ENCODE data around the gene LITAFD. TPM values are rescaled to one million over a fixed set of nuclear protein-coding genes. Genes with fewer than 3 reads are reported as not detected.

LITAFD gene
- polyA plus RNA-seq, 1 donor from 2014 or later = not detected

DNA sequence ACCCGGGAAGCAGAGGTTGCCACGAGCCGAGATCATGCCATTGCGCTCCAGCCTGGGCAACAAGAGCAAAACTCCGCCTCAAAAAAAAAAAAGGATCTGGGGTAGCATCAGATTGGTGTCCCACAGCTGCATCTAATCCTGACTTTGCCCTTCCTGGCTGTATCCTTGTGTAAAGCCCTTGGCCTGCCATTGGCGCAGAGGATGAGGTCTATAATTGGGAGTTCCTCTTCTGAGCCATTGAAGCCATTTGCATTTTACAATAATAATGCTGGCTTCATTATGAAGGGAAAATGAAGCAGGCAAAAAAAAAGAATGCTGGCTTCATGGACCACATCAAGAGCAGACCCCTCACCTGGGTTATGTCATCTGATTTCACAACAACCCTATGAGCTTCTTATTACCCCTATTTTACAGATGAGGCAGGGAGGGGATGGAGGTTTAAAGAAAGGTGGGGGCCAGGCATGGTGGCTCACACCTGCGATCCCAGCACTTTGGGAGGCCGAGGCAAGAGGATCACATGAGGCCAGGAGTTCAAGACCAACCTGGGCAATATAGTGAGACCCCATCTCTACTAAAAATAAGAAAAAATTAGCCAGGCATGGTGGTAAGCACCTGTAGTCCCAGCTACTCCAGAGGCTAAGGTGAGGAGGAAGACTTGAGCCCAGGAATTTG lies 1.2 kb upstream of the LITAFD start:
- Histone ChIP-seq H3K79me2 (replicated peaks; ENCODE audit: insufficient read depth, low read length) (no peaks in the 10 kb centered on the region), H2AFZ (ENCODE audit: low read depth, low read length) (no peak overlapping the region), H3K9me2 (ENCODE audit: insufficient read depth, low read length) (no peaks in the 10 kb centered on the region), H3K4me2 (ENCODE audit: low read length) (no peak overlapping the region), H3K36me3 (ENCODE audit: insufficient read depth, low read length) (no peaks in the 10 kb centered on the region), H3K27me3 (ENCODE audit: insufficient read depth, low read depth, low read length) (no peaks in the 10 kb centered on the region), H3K9me3 (ENCODE audit: low read length) (no peaks in the 10 kb centered on the region), H4K20me1 (ENCODE audit: insufficient read depth) (no peaks in the 10 kb centered on the region), H3K27ac (ENCODE audit: low read length) (no peak overlapping the region), H3K4me3 (ENCODE audit: low read length) (no peak overlapping the region), H3K9ac (ENCODE audit: low read length) (no peak overlapping the region), H3F3A (ENCODE audit: insufficient read depth, low read length, poor library complexity, severe bottlenecking) (no peaks in the 10 kb centered on the region)
- TF ChIP-seq POLR2AphosphoS5 (IDR thresholded peaks at IDR 0.05) = no peak
- TF ChIP-seq TAF1 (IDR thresholded peaks at IDR 0.05; ENCODE audit: low read depth) = no peak
- TF ChIP-seq EP300 (conservative IDR thresholded peaks at IDR 0.05; ENCODE audit: poor library complexity, severe bottlenecking) = no peak

DNA sequence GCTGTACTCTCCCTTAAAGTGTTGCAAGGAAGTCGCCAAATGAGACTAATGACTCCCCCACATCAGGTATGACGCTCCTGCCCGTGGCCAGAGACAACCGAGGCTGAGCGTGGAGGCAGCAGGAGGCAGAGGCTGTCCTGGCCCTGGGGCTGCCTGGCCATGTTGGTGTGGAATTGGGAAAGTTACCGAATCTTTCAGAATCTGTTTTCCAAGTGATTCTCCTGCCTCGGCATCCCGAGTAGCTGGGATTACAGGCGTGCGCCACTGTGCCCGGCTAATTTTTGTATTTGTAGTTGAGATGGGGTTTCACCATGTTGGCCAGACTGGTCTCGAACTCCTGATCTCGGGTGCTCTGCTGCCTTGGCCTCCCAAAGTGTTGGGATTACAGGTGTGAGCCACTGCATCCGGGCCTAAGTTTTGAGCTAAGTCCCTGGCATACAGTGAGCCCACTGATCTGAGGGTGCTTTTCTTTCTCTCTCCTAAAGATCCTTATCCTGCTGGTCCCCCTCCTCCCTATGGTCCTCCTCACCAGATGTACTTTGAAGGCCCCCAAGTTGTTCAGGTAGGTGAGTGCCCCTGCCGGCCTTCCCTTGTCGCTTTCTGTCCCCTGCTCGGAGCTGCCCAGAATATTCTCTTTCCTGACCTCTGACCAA lies 700 bp downstream of the LITAFD start:
- no peaks in the 10 kb centered on the region for H3K9me2 ChIP-seq (ENCODE audit: insufficient read depth, low read length)
- no peaks in the 10 kb centered on the region for H3K79me2 ChIP-seq (replicated peaks; ENCODE audit: insufficient read depth, low read length)
- no peaks in the 10 kb centered on the region for H4K20me1 ChIP-seq (ENCODE audit: insufficient read depth)
- TF ChIP-seq CTCF (IDR thresholded peaks at IDR 0.05; ENCODE audit: poor library complexity, severe bottlenecking) (no peak), POLR2AphosphoS5 (IDR thresholded peaks at IDR 0.05) (no peak), TAF1 (IDR thresholded peaks at IDR 0.05; ENCODE audit: low read depth) (no peak), SMC3 (conservative IDR thresholded peaks at IDR 0.05; ENCODE audit: poor library complexity) (no peak), EP300 (conservative IDR thresholded peaks at IDR 0.05; ENCODE audit: poor library complexity, severe bottlenecking) (no peak), EZH2 (IDR thresholded peaks at IDR 0.05; ENCODE audit: borderline replicate concordance, insufficient read depth, low read length, poor library complexity, severe bottlenecking) (no peak)
- TF ChIP-seq, protein P1, sequence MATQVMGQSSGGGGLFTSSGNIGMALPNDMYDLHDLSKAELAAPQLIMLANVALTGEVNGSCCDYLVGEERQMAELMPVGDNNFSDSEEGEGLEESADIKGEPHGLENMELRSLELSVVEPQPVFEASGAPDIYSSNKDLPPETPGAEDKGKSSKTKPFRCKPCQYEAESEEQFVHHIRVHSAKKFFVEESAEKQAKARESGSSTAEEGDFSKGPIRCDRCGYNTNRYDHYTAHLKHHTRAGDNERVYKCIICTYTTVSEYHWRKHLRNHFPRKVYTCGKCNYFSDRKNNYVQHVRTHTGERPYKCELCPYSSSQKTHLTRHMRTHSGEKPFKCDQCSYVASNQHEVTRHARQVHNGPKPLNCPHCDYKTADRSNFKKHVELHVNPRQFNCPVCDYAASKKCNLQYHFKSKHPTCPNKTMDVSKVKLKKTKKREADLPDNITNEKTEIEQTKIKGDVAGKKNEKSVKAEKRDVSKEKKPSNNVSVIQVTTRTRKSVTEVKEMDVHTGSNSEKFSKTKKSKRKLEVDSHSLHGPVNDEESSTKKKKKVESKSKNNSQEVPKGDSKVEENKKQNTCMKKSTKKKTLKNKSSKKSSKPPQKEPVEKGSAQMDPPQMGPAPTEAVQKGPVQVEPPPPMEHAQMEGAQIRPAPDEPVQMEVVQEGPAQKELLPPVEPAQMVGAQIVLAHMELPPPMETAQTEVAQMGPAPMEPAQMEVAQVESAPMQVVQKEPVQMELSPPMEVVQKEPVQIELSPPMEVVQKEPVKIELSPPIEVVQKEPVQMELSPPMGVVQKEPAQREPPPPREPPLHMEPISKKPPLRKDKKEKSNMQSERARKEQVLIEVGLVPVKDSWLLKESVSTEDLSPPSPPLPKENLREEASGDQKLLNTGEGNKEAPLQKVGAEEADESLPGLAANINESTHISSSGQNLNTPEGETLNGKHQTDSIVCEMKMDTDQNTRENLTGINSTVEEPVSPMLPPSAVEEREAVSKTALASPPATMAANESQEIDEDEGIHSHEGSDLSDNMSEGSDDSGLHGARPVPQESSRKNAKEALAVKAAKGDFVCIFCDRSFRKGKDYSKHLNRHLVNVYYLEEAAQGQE (IDR thresholded peaks at IDR 0.05; ENCODE audit: borderline replicate concordance) = no peak
- no peak overlapping the region for H3K4me2 ChIP-seq (ENCODE audit: low read length)
- H3K4me3 ChIP-seq (ENCODE audit: low read length) = no peak overlapping the region
- no peak overlapping the region for H3K9ac ChIP-seq (ENCODE audit: low read length)
- H3K9me3 ChIP-seq (ENCODE audit: low read length) = no peaks in the 10 kb centered on the region
- H3K36me3 ChIP-seq (ENCODE audit: insufficient read depth, low read length) = no peaks in the 10 kb centered on the region
- H3K27me3 ChIP-seq (ENCODE audit: insufficient read depth, low read depth, low read length) = no peaks in the 10 kb centered on the region
- H3K27ac ChIP-seq (ENCODE audit: low read length) = no peak overlapping the region
- no peaks in the 10 kb centered on the region for H3F3A ChIP-seq (ENCODE audit: insufficient read depth, low read length, poor library complexity, severe bottlenecking)
- H2AFZ ChIP-seq (ENCODE audit: low read depth, low read length) = no peak overlapping the region
